GM12891 (cell line): ENCODE data around the gene APLP2.

Experiments used
- DNase-seq: peaks from one replicate; pipeline ENCODE4 v3.0.0; 2011; ENCODE audit warnings: low spot score; ENCODE audit not compliant: insufficient read length
- FAIRE-seq: peaks from 2 replicates; lab custom pipeline; 2011; peaks lifted over from hg19 to GRCh38; lab: Jason Lieb, UNC
- PAX5 ChIP-seq: IDR thresholded peaks from 2 replicates; pipeline ENCODE4 v1.6.1; 2011; ENCODE audit warnings: low read length, moderate library complexity, mild to moderate bottlenecking; ENCODE audit not compliant: insufficient read depth, severe bottlenecking
- POLR2A ChIP-seq: IDR thresholded peaks from 2 replicates; pipeline ENCODE4 v1.6.1; 2011; ENCODE audit warnings: low read depth, low read length, control low read depth
- POLR2AphosphoS5 ChIP-seq: IDR thresholded peaks from 2 replicates; pipeline ENCODE4 v1.6.1; 2011; ENCODE audit warnings: low read depth, low read length, control low read depth
- POU2F2 ChIP-seq: IDR thresholded peaks from 2 replicates; pipeline ENCODE4 v1.6.1; 2011; ENCODE audit warnings: low read depth, mild to moderate bottlenecking, control low read depth, low read length, moderate library complexity
- SPI1 ChIP-seq: IDR thresholded peaks from 2 replicates; pipeline ENCODE4 v1.6.1; 2011; ENCODE audit warnings: low read depth, low read length, control low read depth
- TAF1 ChIP-seq: IDR thresholded peaks from 2 replicates; pipeline ENCODE4 v1.6.1; 2011; ENCODE audit warnings: low read depth, low read length, control low read depth

Gene APLP2

DNA sequence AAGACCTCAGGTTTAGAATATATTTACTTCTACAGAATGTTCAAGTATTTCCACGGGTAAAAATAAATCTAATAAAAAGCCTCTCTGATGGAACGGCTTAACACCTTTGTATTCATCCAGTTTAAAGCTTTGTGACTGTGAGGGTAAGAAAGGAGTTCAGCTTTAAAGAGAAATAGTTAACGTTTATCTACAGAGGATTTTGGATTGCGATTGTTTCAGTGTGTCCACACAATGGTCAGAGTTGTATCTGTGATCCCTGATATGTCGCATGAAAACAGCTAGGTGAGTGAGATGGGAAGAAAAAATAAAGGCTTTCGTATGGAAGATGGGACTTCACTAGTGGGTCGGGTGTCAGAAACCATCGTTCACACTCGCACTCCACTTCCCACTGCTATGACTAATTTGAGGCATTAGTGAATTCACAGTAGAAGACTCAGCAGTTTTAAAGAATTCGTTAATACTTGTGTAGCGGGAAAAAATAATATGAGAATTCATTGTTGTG lies 1.6 kb downstream of the APLP2 start:
- DNase-seq, result no peak
- TF ChIP-seq PAX5 (no peak), POU2F2 (no peak), POLR2A (no peak), POLR2AphosphoS5 (no peak), TAF1 (no peak), SPI1 (no peak)
- no peak for FAIRE-seq

DNA sequence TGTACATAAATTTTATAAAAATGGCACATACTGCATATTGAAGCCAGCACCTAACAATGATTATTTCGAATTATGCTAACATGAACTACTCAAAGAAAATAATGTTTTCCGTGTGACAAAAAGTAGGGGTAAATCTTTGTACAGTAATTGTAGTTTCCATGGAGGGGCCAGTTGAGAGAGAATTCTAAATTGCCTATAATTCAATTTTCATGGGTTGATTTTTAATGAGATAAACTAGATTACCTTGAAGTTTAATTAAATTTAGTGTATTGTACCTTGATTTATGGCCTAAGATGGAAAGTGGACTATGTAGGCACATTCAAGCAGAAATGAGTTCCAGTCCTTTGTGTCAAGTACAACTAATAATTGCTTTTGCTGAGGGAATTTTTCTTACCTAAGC lies 5.0 kb downstream of the APLP2 start:
- FAIRE-seq (no peak), DNase-seq (no peak)
- TF ChIP-seq POU2F2 (no peak), POLR2A (no peak), POLR2AphosphoS5 (no peak), SPI1 (no peak), PAX5 (no peak), TAF1 (no peak)

DNA sequence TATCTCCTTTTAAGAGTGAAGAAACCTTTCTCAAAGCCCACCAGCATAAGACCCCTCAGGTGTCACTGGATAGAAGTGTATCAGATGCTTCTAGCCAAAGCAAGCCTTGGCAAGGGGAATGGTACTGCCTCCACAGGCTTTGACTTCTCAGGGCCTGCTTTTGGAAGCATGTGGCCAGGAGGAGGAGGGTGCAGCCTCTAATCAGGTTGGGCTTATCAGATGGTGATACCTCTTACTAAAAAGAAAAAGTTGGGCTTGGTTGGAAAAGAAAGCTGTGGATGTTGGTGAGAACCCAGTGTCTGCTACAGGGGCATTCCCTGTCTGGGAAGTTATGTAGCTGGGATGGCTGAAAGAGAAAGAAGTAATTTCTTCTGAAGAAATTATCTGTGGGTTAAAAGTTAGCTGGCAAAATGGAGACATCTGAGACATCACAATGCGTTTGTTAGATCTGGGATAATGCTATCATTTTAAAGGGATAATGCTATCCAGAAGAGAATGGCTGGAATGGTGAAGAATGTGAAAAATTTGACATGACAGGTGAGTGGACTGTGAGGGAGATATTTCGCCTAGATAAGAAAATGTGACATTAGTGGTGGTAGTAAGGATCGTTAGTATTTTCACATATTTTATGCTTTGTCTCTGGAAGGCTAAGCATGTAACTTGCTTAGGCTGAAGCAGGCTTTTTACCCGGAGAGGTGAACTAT lies 7.2 kb downstream of the APLP2 start:
- TF ChIP-seq POU2F2, result no peak
- no peak for TF ChIP-seq POLR2A
- no peak for TF ChIP-seq TAF1
- TF ChIP-seq POLR2AphosphoS5, result no peak
- TF ChIP-seq PAX5, result no peak
- no peak for TF ChIP-seq SPI1
- DNase-seq (no peak), FAIRE-seq (no peak)

DNA sequence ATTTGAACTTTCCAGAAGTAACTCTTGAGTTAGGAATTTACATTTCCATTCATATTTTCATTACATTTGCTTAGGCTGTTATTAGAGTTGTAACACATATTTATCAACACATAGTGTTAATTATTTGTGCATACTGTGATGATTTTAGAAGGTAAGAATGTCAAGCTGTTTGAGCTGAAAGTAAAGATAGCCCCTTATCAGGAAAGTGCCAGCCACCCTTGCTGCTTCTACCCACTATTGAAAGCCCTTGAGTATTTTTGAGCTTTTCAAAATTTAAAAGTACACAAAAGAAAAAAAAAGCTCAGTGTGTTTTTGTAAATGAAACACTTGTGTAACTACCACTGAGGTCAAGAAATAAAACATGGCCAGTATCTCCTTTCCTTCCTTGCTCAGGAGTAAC lies 8.0 kb downstream of the APLP2 start:
- no peak for TF ChIP-seq SPI1
- no peak for TF ChIP-seq POU2F2
- TF ChIP-seq TAF1, result no peak
- TF ChIP-seq POLR2A, result no peak
- TF ChIP-seq PAX5, result no peak
- TF ChIP-seq POLR2AphosphoS5, result no peak
- FAIRE-seq, result no peak
- DNase-seq, result no peak

DNA sequence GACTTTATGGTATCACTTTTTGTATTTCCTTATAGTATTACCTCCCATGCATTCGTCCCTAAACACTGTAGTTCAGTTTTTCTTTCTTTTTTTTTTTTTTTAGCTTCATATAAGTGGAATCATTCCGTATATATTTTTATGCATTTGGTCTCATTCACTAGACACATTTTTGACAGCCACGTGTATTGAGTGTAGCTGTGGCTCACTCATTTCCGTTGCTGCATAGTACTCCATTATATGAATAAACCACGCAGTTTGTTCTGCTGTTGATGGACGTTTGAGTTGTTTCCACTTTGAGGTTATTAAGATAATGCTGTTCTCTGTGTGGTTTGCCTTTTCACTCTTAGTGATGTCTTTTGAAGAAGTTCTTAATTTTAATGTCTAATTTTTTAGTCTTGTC lies 8.4 kb downstream of the APLP2 start:
- FAIRE-seq, result no peak
- TF ChIP-seq PAX5 (no peak), TAF1 (no peak), SPI1 (no peak), POLR2AphosphoS5 (no peak), POU2F2 (no peak), POLR2A (no peak)
- no peak for DNase-seq

DNA sequence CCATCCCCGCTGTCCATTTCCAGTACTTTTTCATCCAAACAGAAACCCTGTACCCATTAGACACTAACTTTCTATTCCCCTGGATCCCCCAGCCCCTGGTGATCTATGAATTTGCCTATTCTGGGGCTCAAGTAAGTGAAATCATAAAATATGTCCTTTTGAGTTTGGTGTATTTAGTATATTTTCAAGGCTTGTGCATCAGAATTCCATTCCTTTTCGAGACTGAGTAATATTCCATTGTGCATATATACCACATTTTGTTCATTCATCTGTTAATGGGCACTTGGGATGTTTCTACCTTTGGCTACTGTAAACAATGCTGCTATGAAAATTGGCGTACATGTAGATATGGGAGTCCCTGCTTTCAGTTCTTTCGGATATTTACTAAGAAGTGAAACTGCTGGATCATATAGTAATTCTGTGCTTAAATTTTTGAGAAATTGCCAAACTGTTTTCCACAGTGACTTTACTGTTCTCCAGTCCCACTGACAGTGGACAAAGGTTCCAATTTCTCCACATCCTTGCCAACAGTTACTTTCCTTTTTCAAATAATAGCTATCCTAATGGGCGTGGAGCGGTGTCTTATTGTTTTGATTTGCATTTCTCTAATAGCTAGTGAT lies 16.1 kb downstream of the APLP2 start:
- FAIRE-seq (no peak), DNase-seq (no peak)
- TF ChIP-seq POLR2AphosphoS5 (no peak), POLR2A (no peak), TAF1 (no peak), POU2F2 (no peak), PAX5 (no peak), SPI1 (no peak)

DNA sequence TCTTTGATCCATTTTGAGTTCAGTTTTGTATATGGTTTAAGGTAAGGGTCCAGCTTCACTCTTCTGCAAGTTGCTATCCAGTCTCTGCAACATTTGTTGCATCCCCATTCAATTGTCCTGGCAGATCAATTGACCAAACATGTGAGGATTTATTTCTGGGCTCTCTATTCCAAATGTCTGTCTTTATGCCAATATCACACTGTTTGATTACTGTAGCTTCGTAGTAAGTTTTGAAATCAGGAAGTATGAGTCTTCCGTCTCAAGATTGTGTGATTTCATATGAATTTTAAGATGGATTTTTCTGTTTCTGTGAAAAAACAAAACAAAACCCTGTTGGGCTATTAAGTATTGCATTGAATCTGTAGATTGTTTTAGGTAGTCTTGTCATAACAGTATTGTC lies 17.0 kb downstream of the APLP2 start:
- no peak for TF ChIP-seq POLR2AphosphoS5
- DNase-seq (no peak), FAIRE-seq (no peak)

DNA sequence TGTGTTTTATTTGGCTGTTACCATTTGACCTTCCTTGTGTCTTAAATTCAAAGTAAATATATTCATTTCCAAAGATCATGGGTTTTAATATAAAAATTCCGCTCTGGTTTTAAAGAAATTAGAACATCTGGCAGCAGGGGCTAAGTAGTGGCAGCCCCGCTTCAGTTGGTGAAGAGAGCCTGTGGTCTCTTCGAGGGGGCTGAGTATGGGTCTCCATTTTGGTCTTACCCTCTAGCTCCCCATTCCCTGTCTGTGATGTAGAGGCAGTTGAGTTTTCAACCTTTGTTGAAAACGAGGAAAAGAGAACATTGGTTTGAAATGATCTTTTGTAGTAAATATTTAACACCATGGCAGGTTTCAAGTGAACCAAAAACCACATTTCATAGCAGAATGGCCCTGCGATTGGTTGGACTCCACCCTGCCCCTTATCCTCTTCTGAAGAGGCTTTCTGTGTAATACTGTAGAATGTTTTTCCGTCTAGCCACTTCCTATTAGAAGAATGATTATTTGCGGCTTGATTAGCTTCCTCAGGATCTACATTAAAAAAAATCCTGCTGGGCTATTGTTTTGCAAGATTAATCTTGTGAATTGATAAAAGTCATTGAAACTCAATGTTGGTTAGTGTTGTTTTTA lies 17.7 kb downstream of the APLP2 start:
- DNase-seq, result no peak
- FAIRE-seq, result no peak
- TF ChIP-seq POLR2AphosphoS5 (no peak), SPI1 (no peak), TAF1 (no peak), PAX5 (no peak), POU2F2 (no peak), POLR2A (no peak)

DNA sequence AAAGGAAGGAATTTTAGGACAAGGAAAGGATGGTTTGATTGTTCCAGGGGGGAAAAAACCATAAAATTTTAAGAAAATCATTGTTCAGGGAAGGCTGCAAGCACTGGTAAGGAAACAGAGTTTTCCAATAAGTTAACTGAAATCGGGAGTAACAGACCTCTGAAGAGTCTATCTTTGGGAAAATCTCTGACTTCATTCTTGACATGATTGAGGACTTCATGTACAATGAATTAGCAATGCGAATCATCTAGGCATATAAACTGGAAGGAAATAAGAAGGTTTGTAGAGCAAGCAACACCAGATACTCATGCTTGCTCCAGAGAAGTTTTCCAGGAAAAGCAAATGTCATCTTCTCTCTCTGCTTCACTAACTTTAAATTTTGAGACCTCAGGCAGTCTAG lies 18.5 kb downstream of the APLP2 start:
- TF ChIP-seq POLR2AphosphoS5, result no peak
- no peak for TF ChIP-seq PAX5
- no peak for TF ChIP-seq TAF1
- TF ChIP-seq SPI1, result no peak
- no peak for TF ChIP-seq POU2F2
- no peak for TF ChIP-seq POLR2A
- no peak for FAIRE-seq
- no peak for DNase-seq
